ENCODE measurements around the gene CARMIL3.
"Not testable (repeated sequence)": the region's sequence is repeated elsewhere in the genome, so short reads cannot be mapped to it uniquely, and the experiment has no call there.

The CARMIL3 gene, protein sequence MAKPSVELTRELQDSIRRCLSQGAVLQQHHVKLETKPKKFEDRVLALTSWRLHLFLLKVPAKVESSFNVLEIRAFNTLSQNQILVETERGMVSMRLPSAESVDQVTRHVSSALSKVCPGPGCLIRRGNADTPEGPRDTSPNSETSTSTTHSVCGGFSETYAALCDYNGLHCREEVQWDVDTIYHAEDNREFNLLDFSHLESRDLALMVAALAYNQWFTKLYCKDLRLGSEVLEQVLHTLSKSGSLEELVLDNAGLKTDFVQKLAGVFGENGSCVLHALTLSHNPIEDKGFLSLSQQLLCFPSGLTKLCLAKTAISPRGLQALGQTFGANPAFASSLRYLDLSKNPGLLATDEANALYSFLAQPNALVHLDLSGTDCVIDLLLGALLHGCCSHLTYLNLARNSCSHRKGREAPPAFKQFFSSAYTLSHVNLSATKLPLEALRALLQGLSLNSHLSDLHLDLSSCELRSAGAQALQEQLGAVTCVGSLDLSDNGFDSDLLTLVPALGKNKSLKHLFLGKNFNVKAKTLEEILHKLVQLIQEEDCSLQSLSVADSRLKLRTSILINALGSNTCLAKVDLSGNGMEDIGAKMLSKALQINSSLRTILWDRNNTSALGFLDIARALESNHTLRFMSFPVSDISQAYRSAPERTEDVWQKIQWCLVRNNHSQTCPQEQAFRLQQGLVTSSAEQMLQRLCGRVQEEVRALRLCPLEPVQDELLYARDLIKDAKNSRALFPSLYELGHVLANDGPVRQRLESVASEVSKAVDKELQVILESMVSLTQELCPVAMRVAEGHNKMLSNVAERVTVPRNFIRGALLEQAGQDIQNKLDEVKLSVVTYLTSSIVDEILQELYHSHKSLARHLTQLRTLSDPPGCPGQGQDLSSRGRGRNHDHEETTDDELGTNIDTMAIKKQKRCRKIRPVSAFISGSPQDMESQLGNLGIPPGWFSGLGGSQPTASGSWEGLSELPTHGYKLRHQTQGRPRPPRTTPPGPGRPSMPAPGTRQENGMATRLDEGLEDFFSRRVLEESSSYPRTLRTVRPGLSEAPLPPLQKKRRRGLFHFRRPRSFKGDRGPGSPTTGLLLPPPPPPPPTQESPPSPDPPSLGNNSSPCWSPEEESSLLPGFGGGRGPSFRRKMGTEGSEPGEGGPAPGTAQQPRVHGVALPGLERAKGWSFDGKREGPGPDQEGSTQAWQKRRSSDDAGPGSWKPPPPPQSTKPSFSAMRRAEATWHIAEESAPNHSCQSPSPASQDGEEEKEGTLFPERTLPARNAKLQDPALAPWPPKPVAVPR (N-terminal part only)

DNA sequence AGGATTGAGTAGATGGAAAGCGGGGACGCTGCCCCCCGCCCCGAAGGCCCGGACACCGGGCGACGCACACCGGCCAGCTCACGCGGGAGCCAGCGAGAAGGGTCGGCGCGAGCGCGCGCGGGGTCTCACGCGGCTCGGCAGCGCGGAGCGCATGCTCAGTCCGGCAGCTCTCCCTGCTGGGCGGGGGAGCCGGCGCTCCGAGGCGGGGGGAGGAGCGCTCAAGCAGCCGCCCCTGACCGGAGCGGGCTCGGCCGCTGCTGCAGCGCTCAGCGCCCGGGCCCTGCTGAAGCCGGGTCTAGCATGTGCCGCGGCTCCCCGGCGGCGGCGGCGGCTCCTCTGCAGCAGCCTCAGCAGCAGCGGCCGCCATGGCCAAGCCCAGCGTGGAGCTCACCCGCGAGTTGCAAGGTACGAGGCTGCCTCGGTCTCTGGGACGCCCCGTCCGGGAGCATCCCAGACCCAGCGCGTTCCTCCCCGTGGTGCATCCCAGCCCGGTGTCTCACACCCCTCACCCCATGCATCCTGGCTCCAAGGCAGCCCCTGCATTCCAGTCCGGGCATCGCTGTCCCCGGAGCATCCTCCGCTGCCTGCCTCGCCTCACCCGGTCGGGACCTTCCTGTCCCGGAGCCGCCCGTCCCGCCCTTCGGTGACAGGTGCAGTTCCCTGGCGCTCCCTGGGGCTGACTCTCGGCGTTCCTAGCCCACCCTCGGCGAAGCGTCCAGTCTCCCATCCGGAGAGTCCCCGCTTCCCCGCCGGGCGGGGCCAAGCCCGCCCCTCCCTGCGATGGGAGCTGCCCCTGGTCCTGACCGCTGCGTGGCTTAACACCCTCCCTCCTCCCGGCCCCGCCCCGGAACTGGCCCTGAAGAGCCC, at the start of gene CARMIL3:
Gene CARMIL3, plus strand, starts transcription at position 221 of the 867 bp plus-strand sequence. Its CDS starts 145 bp downstream, at position 366.
- peak; percentile 71 to 76 for DNase-seq

DNA sequence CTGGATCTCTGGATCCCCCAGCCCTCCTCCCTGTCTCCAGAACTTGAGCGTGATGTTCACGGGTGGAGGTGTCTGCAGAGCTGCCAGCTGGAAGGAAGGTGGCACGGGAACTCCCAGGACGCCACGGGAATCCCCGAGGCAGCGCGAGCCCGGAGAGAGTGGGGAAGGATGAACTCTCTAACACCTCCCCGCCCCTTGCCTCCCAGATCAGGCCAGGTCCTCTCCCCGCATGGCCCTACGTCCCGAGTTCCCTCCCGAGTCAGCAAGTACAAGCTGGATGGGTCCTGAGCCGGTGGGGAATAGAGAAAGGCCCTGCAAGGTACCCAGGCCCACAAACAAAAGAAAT, 45.4 kb upstream of the CARMIL3 start:
- not testable (repeated sequence) for DNase-seq

DNA sequence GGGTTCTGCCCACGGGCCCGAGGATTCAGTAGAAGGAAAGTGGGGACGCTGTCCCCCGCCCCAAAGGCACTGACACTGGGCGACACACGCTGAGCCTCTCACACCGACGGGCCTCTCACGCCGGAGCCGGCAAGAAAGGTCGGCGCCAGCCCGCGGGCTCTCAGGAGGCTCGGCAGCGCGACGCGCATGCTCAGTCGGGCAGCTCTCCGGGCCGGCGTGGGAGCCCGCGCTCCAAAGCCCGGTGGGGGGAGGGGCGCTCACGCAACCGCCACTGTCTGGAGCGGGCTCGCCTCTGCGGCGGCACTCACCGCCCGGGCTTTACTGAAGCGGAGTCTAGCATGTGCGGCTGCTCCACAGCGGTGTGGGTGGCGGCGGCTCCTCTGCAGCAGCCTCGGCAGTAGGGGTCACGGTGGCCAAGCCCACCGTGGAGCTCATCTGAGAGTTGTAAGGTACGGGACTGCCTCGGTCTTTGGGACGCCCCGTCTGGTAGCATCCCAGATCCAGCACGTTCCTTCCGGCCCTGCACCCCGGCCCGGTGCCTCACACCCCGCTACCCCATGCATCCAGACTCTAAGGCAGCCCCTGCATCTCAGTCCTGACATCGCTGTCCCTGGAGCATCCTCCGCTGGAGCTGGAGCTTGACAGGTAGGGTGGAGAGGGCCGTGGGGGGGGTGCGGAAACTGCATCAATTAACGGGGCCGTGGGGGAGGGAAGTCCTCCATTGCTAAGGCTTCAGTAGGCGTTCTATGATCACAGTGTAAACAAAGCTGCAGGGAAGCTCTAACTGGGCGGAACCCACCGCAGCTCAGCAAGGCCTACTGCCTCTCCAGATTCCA, 44.8 kb upstream of the CARMIL3 start:
- peak; percentile 81 to 84 for DNase-seq

DNA sequence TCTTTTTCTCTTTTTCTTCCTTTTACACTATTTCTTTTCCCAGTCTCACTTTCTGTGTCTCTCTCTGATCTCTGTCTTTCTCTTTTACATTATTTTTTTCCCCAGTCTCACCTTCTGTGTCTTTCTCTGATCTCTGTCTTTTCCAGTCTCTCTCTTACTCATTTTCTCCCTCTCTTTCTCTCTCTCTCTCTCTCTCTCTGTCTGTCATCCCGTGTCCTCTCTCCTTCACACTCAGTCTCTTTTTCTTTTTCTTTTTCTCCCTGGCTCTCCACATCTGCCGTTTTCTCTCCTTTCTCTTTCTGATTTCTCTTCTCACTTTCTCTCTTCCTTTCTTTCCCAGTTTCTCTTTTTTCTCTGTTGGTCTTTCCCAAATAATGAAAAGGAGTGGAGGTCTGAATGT, 40.8 kb upstream of the CARMIL3 start:
- DNase-seq: no peak

DNA sequence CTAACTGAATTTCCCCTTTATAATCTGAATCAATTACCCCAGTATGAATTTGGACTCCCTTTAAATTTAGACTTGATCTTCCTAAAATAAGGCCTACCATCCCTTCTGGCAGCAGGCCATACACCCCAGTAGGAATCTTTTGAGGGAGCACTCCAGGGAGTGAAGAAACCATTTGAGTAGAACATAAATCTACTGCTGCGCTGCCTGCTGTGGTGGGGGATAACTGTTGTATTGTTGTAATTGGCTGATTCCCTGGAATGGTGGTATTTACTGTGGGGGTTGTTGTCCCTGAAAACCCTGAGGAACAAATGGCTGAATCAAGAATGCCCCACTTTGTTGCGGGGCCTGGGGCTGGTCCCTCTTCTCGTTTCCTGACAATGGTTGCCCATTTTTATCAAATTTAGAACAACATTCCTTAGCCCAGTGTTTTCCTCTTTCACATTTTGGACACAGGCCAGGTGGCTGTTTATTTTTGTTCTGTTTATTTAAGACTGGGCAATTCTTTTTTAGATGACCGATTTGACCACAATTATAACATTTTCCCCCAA, 39.0 kb upstream of the CARMIL3 start:
- DNase-seq: not testable (repeated sequence)

DNA sequence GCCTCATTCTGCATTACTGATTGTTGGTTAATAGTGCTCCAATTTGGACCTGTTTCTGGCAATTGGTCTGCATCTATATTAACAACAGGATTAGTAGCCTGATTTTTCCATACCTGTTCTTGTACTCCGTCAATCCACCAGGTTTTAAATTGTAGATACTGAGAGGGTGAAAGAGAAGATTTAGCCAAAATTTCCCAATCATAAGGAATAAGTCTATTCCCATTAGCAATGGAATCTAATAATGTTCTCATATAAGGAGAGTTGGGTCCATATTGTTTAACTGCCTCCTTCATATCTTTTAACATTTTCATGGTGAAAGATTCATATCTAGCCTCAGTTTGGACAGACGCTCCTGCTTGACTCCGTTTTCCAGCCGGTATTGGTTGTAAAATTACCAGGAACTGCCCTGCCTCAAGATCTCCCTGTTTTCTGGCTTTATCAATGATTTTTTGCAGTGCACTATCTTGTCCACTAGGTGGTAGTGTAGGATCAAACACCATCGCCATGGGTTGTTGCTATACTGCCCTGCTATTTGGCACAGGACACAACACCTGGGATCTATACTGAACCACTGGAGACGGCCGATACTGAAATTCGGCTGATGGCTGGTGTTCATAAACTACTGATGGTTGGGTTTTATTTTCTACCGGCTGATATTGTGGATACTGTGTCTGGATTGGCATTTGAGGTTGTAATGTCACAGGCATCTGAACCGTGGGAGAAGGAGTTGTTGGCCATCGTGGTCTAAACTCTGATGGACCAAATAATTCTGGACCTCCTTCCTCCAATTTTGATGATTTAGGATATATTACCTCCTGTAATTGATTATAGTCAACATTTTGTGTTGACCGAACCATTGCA, 37.9 kb upstream of the CARMIL3 start:
- DNase-seq: peak; percentile 47 to 55

DNA sequence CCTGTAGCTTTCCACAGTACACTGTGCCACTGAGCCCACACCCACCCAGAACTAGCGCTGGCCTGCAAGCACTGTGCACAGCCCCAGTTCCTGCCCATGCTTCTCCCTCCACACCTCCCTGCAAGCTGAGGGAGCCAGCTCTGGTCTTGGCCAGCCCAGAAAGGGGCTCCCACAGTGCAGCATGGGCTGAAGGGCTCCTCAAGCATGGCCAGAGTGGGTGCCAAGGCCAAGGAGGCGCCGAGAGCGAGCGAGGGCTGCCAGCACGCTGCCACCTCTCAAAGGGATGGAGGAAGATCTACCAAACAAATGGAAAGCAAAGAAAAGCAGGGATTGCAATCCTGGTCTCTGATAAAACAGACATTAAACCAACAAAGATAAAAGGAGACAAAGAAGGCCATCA, 36.1 kb upstream of the CARMIL3 start:
- not testable (repeated sequence) for DNase-seq

DNA sequence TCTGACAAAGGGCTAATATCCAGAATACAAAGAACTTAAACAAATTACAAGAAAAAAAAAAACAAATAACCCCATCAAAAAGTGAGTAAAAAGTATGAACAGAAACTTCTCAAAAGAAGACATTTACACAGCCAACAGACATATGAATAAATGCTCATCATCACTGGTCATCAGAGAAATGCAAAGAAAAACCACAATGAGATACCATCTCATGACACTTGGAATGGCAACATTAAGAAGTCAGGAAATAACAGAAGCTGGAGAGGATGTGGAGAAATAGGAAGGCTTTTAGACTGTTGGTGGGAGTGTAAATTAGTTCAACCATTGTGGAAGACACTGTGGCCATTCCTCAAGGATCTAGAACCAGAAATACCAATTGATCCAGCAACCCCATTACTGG, 32.8 kb upstream of the CARMIL3 start:
- not testable (repeated sequence) for DNase-seq

DNA sequence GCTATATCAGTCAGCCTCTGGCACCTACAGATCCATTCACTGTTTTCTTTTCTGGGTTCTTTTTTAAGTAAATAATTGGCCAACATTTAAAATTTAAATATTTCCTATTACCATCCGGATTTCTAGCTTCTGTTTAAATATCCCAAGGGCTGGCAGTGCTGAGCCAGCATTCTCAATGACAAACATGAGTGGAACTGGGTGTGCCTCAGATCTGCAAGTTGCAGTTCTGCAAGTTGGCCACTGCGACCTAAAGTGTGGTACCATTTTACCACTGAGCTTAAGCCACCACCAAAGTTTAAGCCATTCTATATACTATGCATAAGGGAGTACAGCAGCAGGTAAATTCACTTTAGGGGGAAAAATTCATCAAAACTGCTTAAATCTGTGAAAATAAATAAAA, 31.9 kb upstream of the CARMIL3 start:
- DNase-seq: not testable (repeated sequence)

DNA sequence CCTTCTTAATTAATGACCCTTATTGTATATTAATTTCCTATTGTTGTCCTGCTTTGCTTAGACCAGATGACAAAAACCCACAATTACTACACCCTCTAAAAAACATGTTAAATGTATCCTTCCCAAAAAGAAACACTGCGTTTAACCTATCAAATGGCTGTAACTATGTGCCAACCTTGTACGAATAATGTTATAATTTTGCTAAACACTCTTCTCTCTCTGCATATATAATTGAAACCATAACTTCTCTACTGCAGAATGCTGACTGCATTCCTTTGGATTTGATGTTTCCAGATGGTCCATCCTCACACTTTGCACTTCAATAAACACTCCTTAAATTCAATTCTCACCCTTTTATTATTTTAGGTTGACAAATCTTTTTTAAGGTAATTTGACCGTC, 31.3 kb upstream of the CARMIL3 start:
- DNase-seq: not testable (repeated sequence)

DNA sequence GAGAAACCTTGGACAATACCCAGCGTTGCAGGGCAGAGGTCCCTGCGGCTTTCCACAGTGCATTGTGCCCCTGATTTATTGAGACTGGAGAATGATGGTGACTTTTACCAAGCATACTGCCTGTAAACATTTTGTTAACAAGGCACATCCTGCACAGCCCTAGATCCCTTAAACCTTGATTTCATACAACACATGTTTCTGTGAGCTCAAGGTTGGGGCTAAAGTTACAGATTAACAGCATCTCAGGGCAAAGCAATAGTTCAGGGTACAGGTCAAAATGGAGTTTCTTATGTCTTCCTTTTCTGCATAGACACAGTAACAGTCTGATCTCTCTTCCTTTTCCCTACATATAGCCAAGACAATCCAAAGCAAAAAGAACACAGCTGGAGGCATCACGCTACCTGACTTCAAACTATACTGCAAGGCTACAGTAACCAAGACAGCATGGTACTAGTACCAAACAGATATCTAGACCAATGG, 26.8 kb upstream of the CARMIL3 start:
- not testable (repeated sequence) for DNase-seq

DNA sequence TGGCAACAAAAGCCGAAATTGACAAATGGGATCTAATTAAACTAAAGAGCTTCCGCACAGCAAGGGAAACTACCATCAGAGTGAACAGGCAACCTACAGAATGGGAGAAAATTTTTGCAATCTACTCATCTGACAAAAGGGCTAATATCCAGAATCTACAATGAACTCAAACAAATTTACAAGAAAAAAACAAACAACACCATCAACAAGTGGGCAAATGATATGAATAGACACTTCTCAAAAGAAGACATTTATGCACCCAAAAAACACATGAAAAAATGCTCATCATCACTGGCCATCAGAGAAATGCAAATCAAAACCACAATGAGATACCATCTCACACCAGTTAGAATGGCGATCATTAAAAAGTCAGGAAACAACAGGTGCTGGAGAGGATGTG, 22.1 kb upstream of the CARMIL3 start:
- DNase-seq: not testable (repeated sequence)

DNA sequence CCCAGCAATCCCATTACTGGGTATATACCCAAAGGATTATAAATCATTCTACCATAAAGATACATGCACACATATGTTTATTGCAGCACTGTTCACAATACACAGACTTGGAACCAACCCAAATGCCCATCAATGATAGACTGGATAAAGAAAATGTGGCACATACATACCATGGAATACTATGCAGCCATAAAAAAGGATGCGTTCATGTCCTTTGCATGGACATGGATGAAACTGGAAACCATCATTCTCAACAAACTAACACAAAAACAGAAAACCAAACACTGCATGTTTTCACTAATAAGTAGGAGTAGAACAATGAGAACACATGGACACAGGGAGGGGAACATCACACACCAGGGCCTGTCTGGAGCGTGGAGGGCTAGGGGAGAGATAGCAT, 20.5 kb upstream of the CARMIL3 start:
- DNase-seq: not testable (repeated sequence)

DNA sequence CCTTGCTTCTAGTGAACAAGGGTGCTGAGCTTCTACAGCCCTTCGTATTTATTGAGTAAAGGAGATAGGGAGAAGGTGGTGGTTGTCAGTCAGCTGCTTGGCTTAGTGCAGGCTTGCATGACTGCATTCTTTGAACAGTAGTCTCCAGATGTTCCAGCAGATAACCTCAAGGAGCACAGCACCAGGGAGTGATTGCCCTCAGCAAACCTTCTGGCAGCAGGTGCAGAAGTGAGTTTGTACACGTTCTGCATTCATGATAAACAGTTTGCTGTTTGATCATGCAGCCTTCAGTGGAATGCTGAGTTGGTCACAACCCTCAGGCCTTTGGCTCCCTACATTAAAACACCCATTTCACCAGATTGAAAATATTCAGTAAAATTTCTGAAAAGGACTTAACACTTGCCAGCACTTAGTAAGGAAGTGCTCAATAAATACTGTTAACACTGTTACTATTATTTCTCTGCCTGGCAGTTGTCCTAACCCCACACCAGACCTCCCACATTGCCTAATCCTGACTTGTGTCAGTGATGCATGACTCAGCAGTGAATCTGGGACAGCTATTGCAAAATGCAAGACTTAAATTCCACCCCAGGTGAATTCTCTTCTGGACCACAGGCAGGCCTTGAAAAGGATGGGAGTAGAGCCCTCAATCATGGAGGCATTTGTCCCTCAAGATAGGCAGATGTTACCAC, 18.9 kb upstream of the CARMIL3 start:
- no peak for DNase-seq

DNA sequence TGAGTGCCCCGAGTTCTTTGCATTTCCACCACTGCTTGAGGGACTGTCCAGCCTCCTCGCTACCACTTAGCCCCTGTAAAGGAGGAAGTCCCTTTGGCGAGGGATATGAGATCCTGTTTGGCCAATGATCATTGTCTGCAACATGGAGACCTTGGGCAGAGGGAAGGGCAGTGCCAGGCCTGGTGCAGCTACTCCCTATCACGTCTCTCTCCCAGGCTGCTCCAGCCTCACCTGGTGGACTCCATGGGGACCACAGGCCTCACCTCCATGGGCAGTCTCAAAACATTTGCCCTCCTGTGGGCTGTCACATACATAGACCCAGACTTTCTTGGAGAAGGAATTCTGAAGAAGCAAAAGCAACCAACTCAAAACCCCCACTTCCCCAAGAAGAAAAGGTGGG, 16.0 kb upstream of the CARMIL3 start:
- not testable (repeated sequence) for DNase-seq

DNA sequence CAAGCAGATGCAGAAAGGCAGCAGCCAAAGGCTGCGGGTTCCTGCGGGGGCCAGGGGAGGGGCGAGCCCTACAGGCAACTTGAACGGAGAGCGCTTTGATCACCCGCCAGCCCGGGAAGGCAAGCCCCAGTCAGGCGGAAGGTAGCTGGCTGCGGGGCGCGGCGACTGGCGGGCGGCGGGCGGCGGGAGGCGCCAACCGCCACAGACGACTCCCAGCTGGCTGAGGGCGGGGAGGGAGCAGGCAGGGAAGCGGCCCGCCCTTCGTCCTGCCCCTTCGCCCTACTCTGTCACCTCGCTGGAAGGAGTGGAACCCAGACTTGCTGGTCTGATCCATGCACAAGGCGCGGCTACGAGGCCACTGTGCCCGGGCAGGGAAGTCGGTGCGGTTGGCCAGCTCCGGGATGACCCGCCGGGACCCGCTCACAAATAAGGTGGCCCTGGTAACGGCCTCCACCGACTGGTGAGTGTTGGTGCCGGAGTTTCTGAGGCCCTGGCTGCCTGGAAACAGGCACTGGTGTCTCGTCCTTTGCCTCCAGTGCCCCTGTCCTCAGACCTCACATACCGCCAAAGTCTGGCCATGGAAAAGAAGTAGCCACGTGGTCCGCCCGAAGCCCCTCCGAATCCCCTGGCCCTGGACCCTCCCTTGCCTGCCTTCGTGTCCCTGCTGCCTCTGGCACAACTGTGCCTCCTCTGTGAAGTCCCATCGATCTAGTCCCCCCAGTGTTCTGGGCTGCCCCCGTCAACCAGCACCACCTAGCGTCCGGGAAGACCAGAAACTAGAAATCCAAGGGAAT, 15.4 kb upstream of the CARMIL3 start:
- peak; percentile 73 to 78 for DNase-seq

DNA sequence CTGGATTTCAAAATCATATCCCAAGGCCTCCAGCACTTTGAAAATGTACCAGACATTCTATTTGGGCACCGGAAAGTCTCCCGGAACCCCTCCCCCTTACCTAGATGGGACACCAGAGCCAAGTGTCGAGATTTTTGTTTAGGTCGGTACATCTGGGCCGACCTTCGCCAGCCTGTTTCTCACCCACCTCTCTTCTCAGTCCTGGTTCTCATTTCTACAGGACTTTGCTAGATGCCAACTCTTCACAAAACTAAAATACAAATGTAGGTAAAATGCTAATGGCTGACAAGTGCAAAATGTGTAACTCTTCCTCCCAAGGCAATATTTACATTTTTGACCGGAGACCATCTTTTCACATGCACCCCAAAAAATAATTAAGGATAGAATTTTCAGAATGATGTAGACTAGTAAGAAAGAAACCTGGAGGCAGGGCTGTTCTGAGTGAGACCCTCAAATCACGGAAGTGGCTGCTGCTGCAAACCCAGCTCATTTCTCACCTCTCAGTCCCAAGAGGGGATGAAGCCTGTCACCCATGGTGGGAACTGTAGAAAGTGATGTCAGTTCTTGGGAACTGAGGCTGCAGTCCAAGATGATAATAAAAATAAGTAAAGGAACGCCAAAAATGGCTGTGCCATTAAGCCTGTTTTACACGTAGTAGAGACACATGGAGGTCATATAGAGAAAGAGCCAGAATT, 14.7 kb upstream of the CARMIL3 start:
- DNase-seq: not testable (repeated sequence)

All from activated T-cell treated with anti-CD3 and anti-CD28 coated beads, Interleukin-2, amount 50 U/mL, for 48 hours (primary cell).